Measurements from ENCODE around the gene KDELR3.

DNA sequence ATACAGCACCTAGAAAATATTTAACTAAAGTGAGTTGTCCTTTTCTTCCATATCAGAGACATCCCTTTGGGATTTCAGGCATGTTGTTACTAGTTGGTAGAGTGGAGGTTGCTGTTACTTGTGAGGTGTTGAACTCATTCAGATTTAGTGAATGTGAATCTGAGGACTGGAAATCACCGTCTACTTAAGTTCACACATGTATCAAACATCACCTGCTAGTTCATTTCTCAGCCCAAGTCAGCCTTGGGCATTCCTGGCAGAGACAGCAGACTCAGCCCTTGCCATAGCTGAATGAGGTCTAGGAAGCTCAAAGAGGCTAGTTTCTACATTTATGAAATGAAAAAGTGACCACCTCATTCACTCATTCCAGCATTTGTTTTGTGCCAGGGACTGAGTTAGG is 9.7 kb downstream of the KDELR3 start:
- TF ChIP-seq CTCF (IDR thresholded peaks at IDR 0.05 in 2 of 3, conservative IDR thresholded peaks at IDR 0.05 in 1 of 3; ENCODE audit: borderline replicate concordance in 1 of 3, insufficient read depth in 1 of 3, low read depth in 2 of 3, low read length in 2 of 3) (no peak), POLR2A (IDR thresholded peaks at IDR 0.05; ENCODE audit: borderline replicate concordance, extremely low read depth, insufficient read depth, insufficient read length) (no peak), ATF3 (IDR thresholded peaks at IDR 0.05) (no peak), JUND (IDR thresholded peaks at IDR 0.05) (no peak), EGR1 (IDR thresholded peaks at IDR 0.05; ENCODE audit: low read depth) (no peak), RAD21 (IDR thresholded peaks at IDR 0.05; ENCODE audit: low read depth) (no peak), EZH2phosphoT487 (IDR thresholded peaks at IDR 0.05; ENCODE audit: borderline replicate concordance) (no peak), MAX (IDR thresholded peaks at IDR 0.05) (no peak)
- TF ChIP-seq, protein P1, sequence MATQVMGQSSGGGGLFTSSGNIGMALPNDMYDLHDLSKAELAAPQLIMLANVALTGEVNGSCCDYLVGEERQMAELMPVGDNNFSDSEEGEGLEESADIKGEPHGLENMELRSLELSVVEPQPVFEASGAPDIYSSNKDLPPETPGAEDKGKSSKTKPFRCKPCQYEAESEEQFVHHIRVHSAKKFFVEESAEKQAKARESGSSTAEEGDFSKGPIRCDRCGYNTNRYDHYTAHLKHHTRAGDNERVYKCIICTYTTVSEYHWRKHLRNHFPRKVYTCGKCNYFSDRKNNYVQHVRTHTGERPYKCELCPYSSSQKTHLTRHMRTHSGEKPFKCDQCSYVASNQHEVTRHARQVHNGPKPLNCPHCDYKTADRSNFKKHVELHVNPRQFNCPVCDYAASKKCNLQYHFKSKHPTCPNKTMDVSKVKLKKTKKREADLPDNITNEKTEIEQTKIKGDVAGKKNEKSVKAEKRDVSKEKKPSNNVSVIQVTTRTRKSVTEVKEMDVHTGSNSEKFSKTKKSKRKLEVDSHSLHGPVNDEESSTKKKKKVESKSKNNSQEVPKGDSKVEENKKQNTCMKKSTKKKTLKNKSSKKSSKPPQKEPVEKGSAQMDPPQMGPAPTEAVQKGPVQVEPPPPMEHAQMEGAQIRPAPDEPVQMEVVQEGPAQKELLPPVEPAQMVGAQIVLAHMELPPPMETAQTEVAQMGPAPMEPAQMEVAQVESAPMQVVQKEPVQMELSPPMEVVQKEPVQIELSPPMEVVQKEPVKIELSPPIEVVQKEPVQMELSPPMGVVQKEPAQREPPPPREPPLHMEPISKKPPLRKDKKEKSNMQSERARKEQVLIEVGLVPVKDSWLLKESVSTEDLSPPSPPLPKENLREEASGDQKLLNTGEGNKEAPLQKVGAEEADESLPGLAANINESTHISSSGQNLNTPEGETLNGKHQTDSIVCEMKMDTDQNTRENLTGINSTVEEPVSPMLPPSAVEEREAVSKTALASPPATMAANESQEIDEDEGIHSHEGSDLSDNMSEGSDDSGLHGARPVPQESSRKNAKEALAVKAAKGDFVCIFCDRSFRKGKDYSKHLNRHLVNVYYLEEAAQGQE (IDR thresholded peaks at IDR 0.05; ENCODE audit: low read depth): no peak
- TF ChIP-seq, protein P2, sequence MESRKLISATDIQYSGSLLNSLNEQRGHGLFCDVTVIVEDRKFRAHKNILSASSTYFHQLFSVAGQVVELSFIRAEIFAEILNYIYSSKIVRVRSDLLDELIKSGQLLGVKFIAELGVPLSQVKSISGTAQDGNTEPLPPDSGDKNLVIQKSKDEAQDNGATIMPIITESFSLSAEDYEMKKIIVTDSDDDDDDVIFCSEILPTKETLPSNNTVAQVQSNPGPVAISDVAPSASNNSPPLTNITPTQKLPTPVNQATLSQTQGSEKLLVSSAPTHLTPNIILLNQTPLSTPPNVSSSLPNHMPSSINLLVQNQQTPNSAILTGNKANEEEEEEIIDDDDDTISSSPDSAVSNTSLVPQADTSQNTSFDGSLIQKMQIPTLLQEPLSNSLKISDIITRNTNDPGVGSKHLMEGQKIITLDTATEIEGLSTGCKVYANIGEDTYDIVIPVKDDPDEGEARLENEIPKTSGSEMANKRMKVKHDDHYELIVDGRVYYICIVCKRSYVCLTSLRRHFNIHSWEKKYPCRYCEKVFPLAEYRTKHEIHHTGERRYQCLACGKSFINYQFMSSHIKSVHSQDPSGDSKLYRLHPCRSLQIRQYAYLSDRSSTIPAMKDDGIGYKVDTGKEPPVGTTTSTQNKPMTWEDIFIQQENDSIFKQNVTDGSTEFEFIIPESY (IDR thresholded peaks at IDR 0.05; ENCODE audit: extremely low read depth, insufficient replicate concordance, low read length): no peak

Measured in HCT116 (cell line).